Activated T-cell treated with anti-CD3 and anti-CD28 coated beads, Interleukin-2, amount 50 U/mL, for 72 hours (primary cell): ENCODE results near the gene TNPO1. TPM values are rescaled to one million over a fixed set of nuclear protein-coding genes. Genes with fewer than 3 reads are reported as not detected.
A peak's percentile ranks its signal among the peaks of the same experiment; 100 is the strongest.
"Not testable (repeated sequence)": the region's sequence is repeated elsewhere in the genome, so short reads cannot be mapped to it uniquely, and the experiment has no call there.

Source experiments
- ATAC-seq, 2 donors: fragments of 150-1000 bp; cut with Tn5 transposase; replicated peaks in 1 of 2; 2 replicates each; pipeline ENCODE4 v1.10.0; 2021; ENCODE audit warnings: moderate library complexity in 2 of 2, mild to moderate bottlenecking in 1 of 2
- DNase-seq, 2 donors: peaks; one replicate each; pipeline ENCODE4 v3.0.0; 2021 to 2022; ENCODE audit warnings: mixed read lengths in 1 of 2
- H3K27ac Mint-ChIP-seq: one replicate; pipeline ENCODE4 v1.8.0; 2022; ENCODE audit warnings: mild to moderate bottlenecking, moderate library complexity, mixed read lengths
- H3K27me3 Mint-ChIP-seq: one replicate; pipeline ENCODE4 v1.8.0; 2022; ENCODE audit warnings: low read depth, mixed read lengths
- H3K36me3 Mint-ChIP-seq, 2 donors: one replicate each; pipeline ENCODE4 v1.8.0; 2022; ENCODE audit warnings: mixed read lengths in 2 of 2, mild to moderate bottlenecking in 1 of 2; ENCODE audit not compliant: insufficient read depth in 2 of 2
- H3K4me1 Mint-ChIP-seq: one replicate; pipeline ENCODE4 v1.8.0; 2022; ENCODE audit warnings: low read depth, mixed read lengths
- H3K4me3 Mint-ChIP-seq, 2 donors: one replicate each; pipeline ENCODE4 v1.8.0; 2022; ENCODE audit warnings: mild to moderate bottlenecking in 2 of 2, mixed read lengths in 2 of 2, moderate library complexity in 2 of 2
- H3K9me3 Mint-ChIP-seq, 2 donors: one replicate each; pipeline ENCODE4 v1.8.0; 2022; ENCODE audit warnings: mixed read lengths in 2 of 2
- total RNA-seq, 2 donors: library from RNA; stranded (reverse); gene quantifications; one replicate each; pipeline ENCODE4 v1.2.3, GENCODE V29; 2022

The TNPO1 gene
- total RNA-seq, 2 donors from 2014 or later: 92.6 to 114 TPM

DNA sequence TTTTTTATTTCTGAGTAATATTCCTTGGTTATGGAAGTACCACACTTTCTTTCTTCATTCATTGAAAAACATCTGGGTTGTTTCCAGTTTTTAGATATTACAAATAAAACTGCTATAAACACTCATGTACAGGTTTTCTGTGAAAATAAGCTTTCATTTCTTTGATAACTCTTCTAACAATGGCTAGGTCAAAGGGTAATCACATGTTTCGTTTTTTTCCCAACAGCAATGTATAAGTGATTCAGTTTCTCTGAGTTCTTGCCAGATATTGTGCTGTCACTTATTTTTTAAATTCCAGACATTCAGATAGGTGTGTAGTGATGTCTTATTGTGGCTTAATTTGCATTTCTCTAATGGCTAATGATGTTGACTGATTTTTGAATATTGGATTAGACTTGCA is 16.7 kb upstream of the TNPO1 start:
- Mint-ChIP-seq H3K36me3 (peaks cover 0 to 1% of the 10 kb centered on the region in 2 donors), H3K27ac (no peak overlapping the region), H3K4me1 (no peaks in the 10 kb centered on the region), H3K27me3 (peaks cover 6% of the 10 kb centered on the region), H3K4me3 (no peak overlapping the region), H3K9me3 (no peaks in the 10 kb centered on the region)
- no peak for ATAC-seq
- DNase-seq: no peak

GRCh38 chr5:72808637-72809036 is 7.8 kb upstream of the TNPO1 start:
- peaks cover 45% of the 10 kb centered on the region for H3K27me3 Mint-ChIP-seq
- not testable (repeated sequence) for H3K36me3 Mint-ChIP-seq, DNase-seq, ATAC-seq, H3K27ac Mint-ChIP-seq, H3K4me3 Mint-ChIP-seq, H3K9me3 Mint-ChIP-seq, H3K4me1 Mint-ChIP-seq

DNA sequence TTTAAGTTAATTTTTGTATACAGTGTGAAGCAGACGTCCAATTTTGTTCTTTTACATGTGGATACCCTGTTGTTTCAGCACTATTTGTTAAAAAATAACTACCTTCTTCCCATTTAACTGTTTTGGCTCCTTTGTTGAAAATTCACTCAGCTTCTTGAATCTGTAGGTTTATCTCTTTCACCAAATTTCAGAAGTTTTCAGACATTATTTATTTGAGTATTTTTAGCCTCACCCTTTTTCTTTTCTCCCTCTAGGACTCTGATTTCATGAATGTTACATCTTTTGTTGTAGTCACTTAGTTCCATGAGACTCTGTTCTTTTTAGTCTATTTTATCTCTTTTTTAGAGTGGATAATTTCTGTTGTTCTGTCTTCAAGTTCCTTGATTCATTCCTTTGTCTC is 4.6 kb upstream of the TNPO1 start:
- DNase-seq (no peak), ATAC-seq (no peak)
- H3K36me3 Mint-ChIP-seq: peaks cover 0 to 3% of the 10 kb centered on the region in 2 donors
- H3K9me3 Mint-ChIP-seq: peaks cover 0 to 1% of the 10 kb centered on the region in 2 donors
- H3K27ac Mint-ChIP-seq: no peak overlapping the region
- H3K4me3 Mint-ChIP-seq: no peak overlapping the region
- H3K4me1 Mint-ChIP-seq: no peaks in the 10 kb centered on the region
- peaks cover 25% of the 10 kb centered on the region for H3K27me3 Mint-ChIP-seq

DNA sequence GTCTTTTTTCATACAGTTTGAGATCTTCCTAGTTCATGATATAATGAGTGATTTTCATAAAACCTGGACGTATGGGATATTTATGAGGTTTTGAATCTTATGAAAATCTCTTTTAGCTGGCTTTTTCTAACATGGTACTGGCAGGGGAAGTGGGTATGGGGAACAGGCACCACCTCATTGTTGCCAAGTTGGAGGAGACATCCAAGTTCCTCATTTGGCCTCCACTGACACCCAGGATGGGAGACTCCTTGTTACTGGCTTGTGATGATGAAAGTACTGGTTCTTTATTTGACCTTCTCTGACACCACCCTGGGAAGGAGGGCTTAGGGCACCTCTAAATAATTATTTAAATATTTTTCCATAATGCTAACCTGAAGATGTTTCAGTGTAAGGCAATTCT is 4.0 kb upstream of the TNPO1 start:
- Mint-ChIP-seq H3K9me3 (peaks cover 0 to 1% of the 10 kb centered on the region in 2 donors), H3K36me3 (peaks cover 0 to 3% of the 10 kb centered on the region in 2 donors), H3K4me1 (peaks cover 4% of the 10 kb centered on the region), H3K27ac (no peak overlapping the region), H3K4me3 (no peak overlapping the region), H3K27me3 (peaks cover 22% of the 10 kb centered on the region)
- DNase-seq: no peak
- ATAC-seq: no peak

- H3K36me3 Mint-ChIP-seq: no peaks in the 10 kb centered on the region
- H3K27ac Mint-ChIP-seq: no peak overlapping the region
- no peaks in the 10 kb centered on the region for H3K9me3 Mint-ChIP-seq
- peaks cover 20% of the 10 kb centered on the region for H3K4me1 Mint-ChIP-seq
- peaks cover 12% of the 10 kb centered on the region for H3K27me3 Mint-ChIP-seq
- H3K4me3 Mint-ChIP-seq: no peak overlapping the region
- DNase-seq (no peak), ATAC-seq (no peak)
Observed at GRCh38 chr5:72814104-72814503, 2.4 kb upstream of the TNPO1 start.

DNA sequence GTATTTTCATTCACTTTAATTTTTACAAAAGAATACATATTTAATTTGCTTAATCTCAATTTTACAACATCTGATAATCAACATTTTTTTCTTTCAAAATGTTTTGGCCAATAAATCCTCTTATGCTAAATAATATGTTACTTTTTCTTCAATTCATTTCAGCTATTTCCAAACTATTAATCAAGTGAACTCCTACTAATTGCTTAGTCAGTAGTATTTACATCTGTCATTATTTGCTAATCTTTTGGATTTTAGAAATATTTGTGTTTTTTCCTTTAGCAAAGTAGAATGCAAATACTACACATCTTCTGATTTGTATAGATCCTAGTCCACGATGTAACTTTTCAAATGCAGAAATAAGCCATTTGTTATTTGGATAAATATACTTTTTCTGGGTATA is 1.6 kb upstream of the TNPO1 start:
- no peaks in the 10 kb centered on the region for H3K9me3 Mint-ChIP-seq
- H3K4me1 Mint-ChIP-seq: peaks cover 24% of the 10 kb centered on the region
- no peak for DNase-seq
- no peak overlapping the region for H3K27ac Mint-ChIP-seq
- no peaks in the 10 kb centered on the region for H3K36me3 Mint-ChIP-seq
- no peak overlapping the region for H3K4me3 Mint-ChIP-seq
- no peak for ATAC-seq
- H3K27me3 Mint-ChIP-seq: peaks cover 12% of the 10 kb centered on the region

- Mint-ChIP-seq H3K27me3 (peaks cover 12% of the 10 kb centered on the region), H3K4me1 (peaks cover 24% of the 10 kb centered on the region), H3K27ac (peak overlapping the region; percentile 63), H3K4me3 (peak overlapping the region; percentile 85 to 95), H3K9me3 (no peaks in the 10 kb centered on the region), H3K36me3 (no peaks in the 10 kb centered on the region)
- ATAC-seq (peak; percentile 16 to 31), DNase-seq (no peak)
Observed at GRCh38 chr5:72815580-72816283, 729 bp upstream of the TNPO1 start.

- peak overlapping the region; percentile 85 to 95 for H3K4me3 Mint-ChIP-seq
- H3K27me3 Mint-ChIP-seq: peaks cover 6% of the 10 kb centered on the region
- DNase-seq (peak; percentile 49 to 62), ATAC-seq (peak; percentile 49 to 54)
- peaks cover 29% of the 10 kb centered on the region for H3K4me1 Mint-ChIP-seq
- peak overlapping the region; percentile 91 for H3K27ac Mint-ChIP-seq
- no peaks in the 10 kb centered on the region for H3K36me3 Mint-ChIP-seq
- no peaks in the 10 kb centered on the region for H3K9me3 Mint-ChIP-seq
Observed at GRCh38 chr5:72817076-72817481, 618 bp downstream of the TNPO1 start.

GRCh38 chr5:72817671-72818266 is 1.3 kb downstream of the TNPO1 start:
- Mint-ChIP-seq H3K4me1 (peaks cover 31% of the 10 kb centered on the region), H3K4me3 (peak overlapping the region; percentile 85 to 95), H3K27me3 (no peaks in the 10 kb centered on the region), H3K27ac (peak overlapping the region; percentile 91), H3K36me3 (no peaks in the 10 kb centered on the region), H3K9me3 (no peaks in the 10 kb centered on the region)
- DNase-seq: no peak
- ATAC-seq: no peak

- H3K36me3 Mint-ChIP-seq: no peaks in the 10 kb centered on the region
- ATAC-seq: no peak
- H3K27ac Mint-ChIP-seq: no peak overlapping the region
- no peaks in the 10 kb centered on the region for H3K9me3 Mint-ChIP-seq
- peak overlapping the region; percentile 50 for H3K4me3 Mint-ChIP-seq
- H3K4me1 Mint-ChIP-seq: peaks cover 31% of the 10 kb centered on the region
- peak; percentile 54 to 64 for DNase-seq
- no peaks in the 10 kb centered on the region for H3K27me3 Mint-ChIP-seq
Observed at GRCh38 chr5:72818866-72819534, 2.5 kb downstream of the TNPO1 start.

- no peak for DNase-seq
- ATAC-seq: no peak
- Mint-ChIP-seq H3K4me3 (no peak overlapping the region), H3K36me3 (no peaks in the 10 kb centered on the region), H3K27me3 (no peaks in the 10 kb centered on the region), H3K4me1 (peaks cover 31% of the 10 kb centered on the region), H3K9me3 (no peaks in the 10 kb centered on the region), H3K27ac (no peak overlapping the region)
Observed at GRCh38 chr5:72821776-72822175, 5.3 kb downstream of the TNPO1 start.

- Mint-ChIP-seq H3K9me3 (no peaks in the 10 kb centered on the region), H3K4me3 (no peak overlapping the region), H3K27ac (no peak overlapping the region), H3K4me1 (peaks cover 23% of the 10 kb centered on the region), H3K27me3 (no peaks in the 10 kb centered on the region), H3K36me3 (no peaks in the 10 kb centered on the region)
- DNase-seq (no peak), ATAC-seq (no peak)
Observed at GRCh38 chr5:72822944-72823343, 6.5 kb downstream of the TNPO1 start.

- no peak for ATAC-seq
- DNase-seq: no peak
- Mint-ChIP-seq H3K27me3 (no peaks in the 10 kb centered on the region), H3K27ac (no peak overlapping the region), H3K4me3 (no peak overlapping the region), H3K9me3 (no peaks in the 10 kb centered on the region), H3K4me1 (no peaks in the 10 kb centered on the region), H3K36me3 (no peaks in the 10 kb centered on the region)
Observed at GRCh38 chr5:72829707-72830106, 13.2 kb downstream of the TNPO1 start.
